Measurements from ENCODE around the gene MT3. TPM values are rescaled to one million over a fixed set of nuclear protein-coding genes. Genes with fewer than 3 reads are reported as not detected.

Gene MT3
- total and polyA plus RNA-seq, 9 donors, result 3.9 to 15.8 (median 9.1) TPM

DNA sequence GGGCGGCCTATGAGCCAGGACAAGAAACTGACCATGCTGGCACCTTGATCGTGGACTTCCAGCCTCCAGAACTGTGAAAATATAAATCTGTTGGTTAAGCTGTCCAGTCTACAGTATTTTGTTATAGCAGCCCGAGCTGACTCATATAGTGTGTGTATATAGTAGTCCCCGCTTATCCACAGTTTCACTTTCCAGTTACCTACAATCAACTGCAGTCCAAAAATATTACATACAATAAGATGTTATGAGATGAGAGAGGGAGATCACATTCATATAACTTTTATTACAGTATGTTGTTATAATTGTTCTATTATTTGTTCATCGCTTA is 4.9 kb downstream of the MT3 start:
- WGBS (ENCODE audit: insufficient coverage), result 100% methylated on average over 2 of the region's 5 CpGs
- no peak overlapping the region for H3K27ac ChIP-seq (ENCODE audit: low read length)
- H3K4me3 ChIP-seq (ENCODE audit: low read length), result no peak overlapping the region
- H3K4me1 ChIP-seq (ENCODE audit: control insufficient read depth, insufficient read depth, low read length), result peaks cover 20% of the 10 kb centered on the region
- no peaks in the 10 kb centered on the region for H3K36me3 ChIP-seq (ENCODE audit: control insufficient read depth, insufficient read depth, low read length)
- peaks cover 21% of the 10 kb centered on the region for H3K27me3 ChIP-seq (ENCODE audit: control insufficient read depth, insufficient read depth, low read length)
- peaks cover 4% of the 10 kb centered on the region for H3K9me3 ChIP-seq (replicated peaks; ENCODE audit: control insufficient read depth, low read depth, low read length)
- DNase-seq, result no peak

DNA sequence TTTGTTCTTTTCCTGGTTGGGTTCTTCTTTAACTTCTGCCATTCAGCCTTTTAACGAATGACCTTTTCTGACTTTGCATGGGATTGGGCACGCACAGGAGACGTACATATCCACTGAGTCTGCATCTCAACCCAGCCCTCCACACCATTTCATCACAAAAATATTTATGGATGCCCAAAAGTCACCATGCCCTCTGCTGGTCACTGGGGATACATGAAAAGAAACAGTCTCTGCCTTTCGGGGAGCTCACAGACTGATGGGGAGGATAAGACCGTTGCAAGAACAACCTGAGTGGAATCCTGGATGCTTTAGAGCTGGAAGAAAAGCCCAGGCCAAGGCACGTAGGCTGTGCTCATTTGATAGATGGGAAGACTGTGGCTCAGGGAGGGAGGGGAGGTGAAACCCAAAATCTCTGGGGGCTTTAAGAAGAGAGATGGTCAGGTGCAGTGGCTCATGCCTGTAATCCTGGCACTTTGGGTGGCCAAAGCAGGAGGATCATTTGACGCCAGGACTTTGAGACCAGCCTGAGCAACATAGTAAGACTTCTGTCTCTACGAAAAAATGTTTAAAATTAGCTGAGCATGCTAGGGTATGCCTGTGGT is 11.2 kb downstream of the MT3 start:
- WGBS (ENCODE audit: insufficient coverage), result 27% methylated on average over 5 of the region's 8 CpGs
- DNase-seq, result no peak

DNA sequence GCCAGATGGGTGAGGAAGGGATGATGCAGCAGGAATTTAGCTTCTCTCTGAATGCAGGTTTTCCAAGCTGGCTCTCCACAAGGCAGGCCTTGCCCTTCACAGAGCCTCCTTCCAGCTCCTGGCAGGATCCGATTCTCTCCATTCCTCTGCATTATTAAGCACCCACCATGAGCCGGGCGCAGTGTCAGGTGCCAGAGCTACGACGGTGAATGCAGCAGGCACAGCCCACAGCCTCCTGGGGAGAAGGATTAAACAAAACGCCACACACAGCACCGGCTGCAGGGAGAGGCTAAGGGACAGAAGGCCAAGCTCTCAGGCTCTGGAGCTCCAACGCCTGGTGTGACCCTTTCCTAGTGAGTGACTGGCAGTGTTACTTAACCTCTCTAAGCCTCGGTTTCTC is 12.0 kb downstream of the MT3 start:
- Histone ChIP-seq H3K4me3 (ENCODE audit: low read length) (no peak overlapping the region), H3K9me3 (replicated peaks; ENCODE audit: control insufficient read depth, low read depth, low read length) (no peaks in the 10 kb centered on the region), H3K27ac (ENCODE audit: low read length) (no peak overlapping the region), H3K36me3 (ENCODE audit: control insufficient read depth, insufficient read depth, low read length) (no peaks in the 10 kb centered on the region), H3K27me3 (ENCODE audit: control insufficient read depth, insufficient read depth, low read length) (peaks cover 13% of the 10 kb centered on the region), H3K4me1 (ENCODE audit: control insufficient read depth, insufficient read depth, low read length) (peaks cover 2% of the 10 kb centered on the region)
- DNase-seq, result no peak
- 43% methylated on average over 5 of the region's 9 CpGs for WGBS (ENCODE audit: insufficient coverage)

More for the DNA sequence above, 11.2 kb downstream of the MT3 start:
- H3K36me3 ChIP-seq (ENCODE audit: control insufficient read depth, insufficient read depth, low read length), result no peaks in the 10 kb centered on the region
- no peak overlapping the region for H3K27ac ChIP-seq (ENCODE audit: low read length)
- no peaks in the 10 kb centered on the region for H3K9me3 ChIP-seq (replicated peaks; ENCODE audit: control insufficient read depth, low read depth, low read length)
- H3K4me3 ChIP-seq (ENCODE audit: low read length), result no peak overlapping the region
- H3K4me1 ChIP-seq (ENCODE audit: control insufficient read depth, insufficient read depth, low read length), result no peaks in the 10 kb centered on the region
- H3K27me3 ChIP-seq (ENCODE audit: control insufficient read depth, insufficient read depth, low read length), result peaks cover 15% of the 10 kb centered on the region

DNA sequence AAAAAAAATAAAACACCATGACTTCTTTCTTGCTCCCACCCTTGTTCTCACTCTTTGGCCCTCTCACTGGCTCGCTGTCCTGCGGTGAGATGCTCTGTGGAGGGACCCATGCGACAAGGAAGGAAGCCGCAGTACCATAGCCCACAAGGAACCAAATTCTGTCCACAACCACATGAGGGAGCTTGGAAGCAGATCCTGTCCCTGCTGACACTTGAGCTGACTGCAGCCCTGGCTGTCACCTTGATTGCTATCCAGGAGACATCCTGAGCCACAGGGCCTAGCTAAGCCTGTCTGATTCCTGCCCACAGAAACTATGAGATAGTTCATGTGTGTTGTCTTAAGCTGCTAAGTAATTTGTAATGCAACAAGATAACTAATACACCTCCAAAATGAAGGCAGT is 14.3 kb downstream of the MT3 start:
- Histone ChIP-seq H3K4me1 (ENCODE audit: control insufficient read depth, insufficient read depth, low read length) (peaks cover 21% of the 10 kb centered on the region), H3K27me3 (ENCODE audit: control insufficient read depth, insufficient read depth, low read length) (peaks cover 13% of the 10 kb centered on the region), H3K27ac (ENCODE audit: low read length) (no peak overlapping the region), H3K9me3 (replicated peaks; ENCODE audit: control insufficient read depth, low read depth, low read length) (no peaks in the 10 kb centered on the region), H3K4me3 (ENCODE audit: low read length) (no peak overlapping the region), H3K36me3 (ENCODE audit: control insufficient read depth, insufficient read depth, low read length) (no peaks in the 10 kb centered on the region)
- WGBS (ENCODE audit: insufficient coverage), result 62% methylated on average over 3 of the region's 4 CpGs
- peak; percentile 56 for DNase-seq

DNA sequence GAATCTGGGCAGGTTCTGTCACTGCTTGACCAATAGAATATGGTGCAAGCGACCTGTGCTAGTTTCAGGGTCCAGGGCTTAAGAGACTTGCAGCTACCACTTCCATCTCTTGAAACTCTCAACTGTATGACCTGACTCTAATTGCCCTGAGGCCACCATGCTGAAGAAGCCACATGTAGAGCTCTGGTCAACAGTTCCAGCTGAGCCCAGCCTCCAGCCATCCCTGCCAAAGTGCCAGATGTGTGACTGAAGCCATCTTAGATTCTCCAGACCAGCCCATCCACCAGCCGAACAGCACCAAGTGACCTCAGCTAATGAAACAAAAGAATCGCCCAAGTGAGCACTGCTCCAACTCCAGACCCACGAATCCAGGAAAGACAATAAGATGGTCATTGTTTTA is 15.6 kb downstream of the MT3 start:
- Histone ChIP-seq H3K27ac (ENCODE audit: low read length) (no peak overlapping the region), H3K4me3 (ENCODE audit: low read length) (no peak overlapping the region), H3K27me3 (ENCODE audit: control insufficient read depth, insufficient read depth, low read length) (peaks cover 13% of the 10 kb centered on the region), H3K9me3 (replicated peaks; ENCODE audit: control insufficient read depth, low read depth, low read length) (no peaks in the 10 kb centered on the region), H3K4me1 (ENCODE audit: control insufficient read depth, insufficient read depth, low read length) (peaks cover 34% of the 10 kb centered on the region), H3K36me3 (ENCODE audit: control insufficient read depth, insufficient read depth, low read length) (no peaks in the 10 kb centered on the region)
- WGBS (ENCODE audit: insufficient coverage), result 86% methylated on average over 4 of the region's 4 CpGs
- no peak for DNase-seq

DNA sequence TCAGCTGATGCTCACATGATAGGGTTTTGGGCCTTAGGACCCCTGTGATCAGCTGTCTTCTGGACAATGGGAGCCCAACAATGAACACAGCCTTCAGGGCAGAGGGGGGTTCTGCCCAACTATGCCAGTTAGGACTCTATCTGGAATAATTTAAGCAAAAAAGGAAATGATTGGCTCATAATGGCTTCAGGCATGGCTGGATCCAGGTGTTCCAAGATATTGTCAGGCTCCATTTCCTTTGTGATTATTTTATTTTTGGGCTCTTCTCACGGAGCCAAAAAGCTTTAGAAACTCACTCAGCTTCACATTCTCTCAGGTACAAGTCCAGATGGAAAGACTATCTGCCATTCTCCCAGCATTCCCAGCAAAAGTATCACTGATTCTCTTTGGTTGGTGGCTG is 16.1 kb downstream of the MT3 start:
- H3K4me1 ChIP-seq (ENCODE audit: control insufficient read depth, insufficient read depth, low read length), result peaks cover 39% of the 10 kb centered on the region
- DNase-seq, result no peak
- no CpG with 5 or more reads among the region's 1 CpG for whole genome bisulfite sequencing (ENCODE audit: insufficient coverage)
- H3K27ac ChIP-seq (ENCODE audit: low read length), result no peak overlapping the region
- H3K9me3 ChIP-seq (replicated peaks; ENCODE audit: control insufficient read depth, low read depth, low read length), result no peaks in the 10 kb centered on the region
- peaks cover 12% of the 10 kb centered on the region for H3K27me3 ChIP-seq (ENCODE audit: control insufficient read depth, insufficient read depth, low read length)
- no peak overlapping the region for H3K4me3 ChIP-seq (ENCODE audit: low read length)
- no peaks in the 10 kb centered on the region for H3K36me3 ChIP-seq (ENCODE audit: control insufficient read depth, insufficient read depth, low read length)

DNA sequence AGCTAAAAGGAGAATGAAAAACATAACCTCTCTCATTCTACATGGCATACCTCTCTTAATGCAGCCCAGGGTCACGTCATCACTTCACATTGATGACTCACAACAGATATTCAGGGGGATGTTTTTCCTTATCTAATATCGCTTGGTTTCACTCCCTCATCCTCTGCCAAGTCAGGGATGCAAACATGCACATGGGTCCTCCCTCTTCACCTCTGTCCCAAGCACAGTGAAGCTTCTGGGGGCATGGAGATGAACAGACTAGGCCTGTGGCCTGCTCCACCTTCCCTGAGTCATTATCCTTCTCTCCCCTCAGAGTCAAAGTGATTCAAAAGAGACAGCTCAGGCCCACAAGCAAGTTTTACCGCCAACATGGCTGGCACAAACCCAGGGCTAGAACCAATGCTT is 16.7 kb downstream of the MT3 start:
- peak overlapping the region; percentile 91 for H3K27ac ChIP-seq (ENCODE audit: low read length)
- no peak overlapping the region for H3K4me3 ChIP-seq (ENCODE audit: low read length)
- peaks cover 45% of the 10 kb centered on the region for H3K4me1 ChIP-seq (ENCODE audit: control insufficient read depth, insufficient read depth, low read length)
- peaks cover 6% of the 10 kb centered on the region for H3K27me3 ChIP-seq (ENCODE audit: control insufficient read depth, insufficient read depth, low read length)
- H3K36me3 ChIP-seq (ENCODE audit: control insufficient read depth, insufficient read depth, low read length), result no peaks in the 10 kb centered on the region
- WGBS (ENCODE audit: insufficient coverage), result 30% methylated on average over 1 of the region's 3 CpGs
- DNase-seq, result no peak
- no peaks in the 10 kb centered on the region for H3K9me3 ChIP-seq (replicated peaks; ENCODE audit: control insufficient read depth, low read depth, low read length)

DNA sequence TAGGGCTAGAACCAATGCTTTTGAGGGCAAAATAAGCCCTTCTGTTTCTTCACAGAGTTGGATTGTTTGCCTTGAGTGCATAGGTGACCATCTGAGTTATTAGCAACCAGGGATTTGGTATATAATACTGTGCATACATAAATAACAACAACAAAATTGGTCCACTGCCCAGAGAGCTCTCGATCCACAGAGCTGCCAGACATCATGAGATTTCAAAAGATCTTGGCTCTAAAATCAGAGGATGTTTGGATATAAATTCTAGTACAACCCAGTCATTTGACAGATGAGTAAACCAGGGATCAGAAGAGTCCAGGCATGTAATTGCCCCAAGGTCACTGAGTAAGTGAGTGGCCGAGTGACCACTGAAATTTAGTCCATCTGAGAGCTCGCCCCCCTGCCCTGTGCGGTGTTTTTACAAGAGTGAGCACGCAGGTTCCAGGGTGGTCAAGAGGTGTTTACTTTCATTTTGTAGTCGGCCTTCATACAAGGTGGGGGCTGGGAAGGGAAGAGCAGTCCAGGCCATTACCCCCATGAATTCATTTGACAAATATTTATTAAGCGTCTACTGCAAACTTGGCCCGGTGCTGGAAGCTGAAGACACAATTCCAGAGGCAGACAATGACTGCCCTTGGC is 17.3 kb downstream of the MT3 start:
- WGBS (ENCODE audit: insufficient coverage), result 20% methylated on average over 1 of the region's 8 CpGs
- DNase-seq, result peak; percentile 77
- Histone ChIP-seq H3K36me3 (ENCODE audit: control insufficient read depth, insufficient read depth, low read length) (no peaks in the 10 kb centered on the region), H3K27me3 (ENCODE audit: control insufficient read depth, insufficient read depth, low read length) (peaks cover 1% of the 10 kb centered on the region), H3K4me1 (ENCODE audit: control insufficient read depth, insufficient read depth, low read length) (peaks cover 50% of the 10 kb centered on the region), H3K27ac (ENCODE audit: low read length) (peak overlapping the region; percentile 91), H3K4me3 (ENCODE audit: low read length) (no peak overlapping the region), H3K9me3 (replicated peaks; ENCODE audit: control insufficient read depth, low read depth, low read length) (no peaks in the 10 kb centered on the region)

DNA sequence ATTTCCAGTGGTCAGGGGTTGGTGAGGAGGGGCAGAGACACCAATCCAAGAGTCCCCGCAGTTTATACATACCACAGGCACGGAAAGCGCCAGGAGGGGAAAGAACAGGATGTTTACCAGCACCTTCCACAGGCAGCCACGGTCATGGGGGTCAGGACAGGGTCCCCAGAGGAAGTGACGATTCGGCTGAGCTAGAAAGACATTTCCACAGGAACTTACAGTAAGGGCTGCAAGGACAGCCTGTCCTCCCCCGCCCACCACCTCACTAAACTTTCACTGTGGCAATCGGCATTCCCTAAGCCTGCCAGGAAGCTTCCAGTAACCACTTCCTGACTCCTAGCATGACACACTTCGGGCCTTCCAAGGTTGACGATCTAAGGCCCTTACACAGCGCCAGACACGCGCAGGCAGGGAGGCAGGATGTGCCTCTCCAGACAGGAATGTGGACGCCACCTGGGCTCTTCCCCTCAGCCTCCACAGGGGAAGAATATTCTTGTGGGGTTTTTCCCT is 17.8 kb downstream of the MT3 start:
- Histone ChIP-seq H3K36me3 (ENCODE audit: control insufficient read depth, insufficient read depth, low read length) (no peaks in the 10 kb centered on the region), H3K4me1 (ENCODE audit: control insufficient read depth, insufficient read depth, low read length) (peaks cover 55% of the 10 kb centered on the region), H3K27ac (ENCODE audit: low read length) (peak overlapping the region; percentile 91), H3K9me3 (replicated peaks; ENCODE audit: control insufficient read depth, low read depth, low read length) (no peaks in the 10 kb centered on the region), H3K27me3 (ENCODE audit: control insufficient read depth, insufficient read depth, low read length) (no peaks in the 10 kb centered on the region), H3K4me3 (ENCODE audit: low read length) (no peak overlapping the region)
- peak; percentile 83 for DNase-seq
- WGBS (ENCODE audit: insufficient coverage), result 33% methylated on average over 1 of the region's 14 CpGs

DNA sequence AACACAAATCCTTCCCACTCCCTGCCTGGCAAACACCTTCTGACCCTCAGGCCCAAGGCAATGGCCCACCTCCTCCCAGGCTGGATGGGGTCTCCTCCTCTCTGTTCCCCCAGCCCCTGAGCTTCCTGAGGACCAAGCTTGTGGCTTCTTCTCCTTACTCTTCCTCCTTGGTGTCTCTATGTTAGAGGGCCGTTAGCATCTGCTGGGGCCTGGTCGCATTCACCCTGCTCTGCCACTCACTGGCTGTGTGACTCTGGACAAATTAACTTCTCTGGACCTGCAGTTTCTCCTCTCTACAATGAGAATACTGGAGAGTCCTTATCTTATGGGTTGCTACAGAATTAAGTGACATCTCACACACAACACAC is 18.3 kb downstream of the MT3 start:
- Histone ChIP-seq H3K36me3 (ENCODE audit: control insufficient read depth, insufficient read depth, low read length) (no peaks in the 10 kb centered on the region), H3K27ac (ENCODE audit: low read length) (peak overlapping the region; percentile 91), H3K4me3 (ENCODE audit: low read length) (peak overlapping the region; percentile 49), H3K9me3 (replicated peaks; ENCODE audit: control insufficient read depth, low read depth, low read length) (no peaks in the 10 kb centered on the region), H3K4me1 (ENCODE audit: control insufficient read depth, insufficient read depth, low read length) (peaks cover 55% of the 10 kb centered on the region), H3K27me3 (ENCODE audit: control insufficient read depth, insufficient read depth, low read length) (no peaks in the 10 kb centered on the region)
- no peak for DNase-seq
- WGBS (ENCODE audit: insufficient coverage), result no CpG with 5 or more reads among the region's 2 CpGs
